Measurements from ENCODE around the gene LOX. TPM values are rescaled to one million over a fixed set of nuclear protein-coding genes. Genes with fewer than 3 reads are reported as not detected.

LOX gene
- total RNA-seq, 1 donor from 2014 or later: 38.8 TPM

Other genes starting within 250 kb of the LOX start
- not detected for gene FTMT, start 226.4 kb downstream of the LOX start, total RNA-seq
- 10.8 TPM for gene SRFBP1, start 116.3 kb downstream of the LOX start, total RNA-seq
- gene ZNF474, start 51.3 kb upstream of the LOX start, total RNA-seq: 0.49 TPM
- 11.3 TPM for gene SNCAIP, start 234.0 kb upstream of the LOX start, total RNA-seq

Measured in vagina (tissue), 1 donor.